Omental fat pad (tissue), 4 donors: Measurements from ENCODE around the gene STK25. TPM values are rescaled to one million over a fixed set of nuclear protein-coding genes. Genes with fewer than 3 reads are reported as not detected.

ENCODE experiments used
- ATAC-seq: fragments of 150-250 bp; one replicate; pipeline ENCODE4 v1.9.1; 2016; ENCODE audit warnings: mild to moderate bottlenecking, moderate library complexity; ENCODE audit not compliant: low FRiP score
- DNase-seq: peaks from one replicate; pipeline ENCODE4 v3.0.0-alpha.2; 2019; ENCODE audit warnings: low spot score
- total RNA-seq, 4 donors: library from RNA; depleted of rRNA; stranded (reverse); fragments of >200 nt; gene quantifications; one replicate each; pipeline ENCODE4 v1.1.0, GENCODE V29; 2016
- TF ChIP-seq, protein P1 (sequence below), 3 donors: fragments of 450-650 bp; IDR thresholded peaks; one replicate each; pipeline ENCODE4 v1.5.1; 2016 to 2017; ENCODE audit warnings: antibody characterized with exemption in 3 of 3, mild to moderate bottlenecking in 3 of 3, moderate library complexity in 2 of 3

Gene STK25
- total RNA-seq, 4 donors from 2014 or later: 103 to 175 (median 126) TPM

DNA sequence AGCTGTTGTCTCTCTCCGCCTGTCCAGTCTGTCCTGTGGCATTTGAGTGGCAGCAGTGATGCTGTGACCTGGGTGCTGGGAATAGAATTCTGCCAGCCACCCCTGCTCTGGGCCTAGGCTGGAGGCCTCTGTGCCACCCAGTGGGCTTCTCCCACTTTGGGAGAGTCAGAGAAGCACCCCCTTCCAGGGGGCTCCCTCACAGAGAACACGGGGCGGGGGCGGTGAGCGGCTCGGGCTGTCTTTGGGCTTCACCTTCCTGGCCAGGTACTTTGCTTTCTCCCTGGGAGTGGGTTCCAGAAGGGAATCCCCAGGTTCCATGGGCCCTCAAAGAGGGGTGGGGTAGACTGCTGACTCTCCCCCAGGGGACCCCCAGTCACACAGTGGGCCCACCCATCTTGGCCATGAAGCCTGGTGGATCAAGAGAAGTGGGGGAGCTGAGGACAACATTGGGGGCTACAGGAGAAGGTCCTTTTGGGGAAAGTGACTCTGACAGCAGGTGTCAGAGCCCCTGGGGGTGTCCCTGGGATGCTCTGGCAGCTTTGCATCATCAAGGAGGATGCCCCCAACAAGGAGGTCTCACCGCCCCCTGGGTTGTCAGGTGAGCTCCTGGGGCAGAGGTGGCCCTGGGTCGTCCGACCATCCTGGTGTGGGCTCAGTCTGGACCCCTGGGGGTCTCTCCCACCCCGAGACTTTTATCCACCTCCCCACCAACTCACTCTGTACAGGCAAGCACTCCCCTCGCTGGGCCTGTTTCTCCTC lies 31.4 kb upstream of the STK25 start:
- DNase-seq (no peak), ATAC-seq (no peak)
- TF ChIP-seq, protein P1, sequence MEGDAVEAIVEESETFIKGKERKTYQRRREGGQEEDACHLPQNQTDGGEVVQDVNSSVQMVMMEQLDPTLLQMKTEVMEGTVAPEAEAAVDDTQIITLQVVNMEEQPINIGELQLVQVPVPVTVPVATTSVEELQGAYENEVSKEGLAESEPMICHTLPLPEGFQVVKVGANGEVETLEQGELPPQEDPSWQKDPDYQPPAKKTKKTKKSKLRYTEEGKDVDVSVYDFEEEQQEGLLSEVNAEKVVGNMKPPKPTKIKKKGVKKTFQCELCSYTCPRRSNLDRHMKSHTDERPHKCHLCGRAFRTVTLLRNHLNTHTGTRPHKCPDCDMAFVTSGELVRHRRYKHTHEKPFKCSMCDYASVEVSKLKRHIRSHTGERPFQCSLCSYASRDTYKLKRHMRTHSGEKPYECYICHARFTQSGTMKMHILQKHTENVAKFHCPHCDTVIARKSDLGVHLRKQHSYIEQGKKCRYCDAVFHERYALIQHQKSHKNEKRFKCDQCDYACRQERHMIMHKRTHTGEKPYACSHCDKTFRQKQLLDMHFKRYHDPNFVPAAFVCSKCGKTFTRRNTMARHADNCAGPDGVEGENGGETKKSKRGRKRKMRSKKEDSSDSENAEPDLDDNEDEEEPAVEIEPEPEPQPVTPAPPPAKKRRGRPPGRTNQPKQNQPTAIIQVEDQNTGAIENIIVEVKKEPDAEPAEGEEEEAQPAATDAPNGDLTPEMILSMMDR (IDR thresholded peaks at IDR 0.05): no peak

DNA sequence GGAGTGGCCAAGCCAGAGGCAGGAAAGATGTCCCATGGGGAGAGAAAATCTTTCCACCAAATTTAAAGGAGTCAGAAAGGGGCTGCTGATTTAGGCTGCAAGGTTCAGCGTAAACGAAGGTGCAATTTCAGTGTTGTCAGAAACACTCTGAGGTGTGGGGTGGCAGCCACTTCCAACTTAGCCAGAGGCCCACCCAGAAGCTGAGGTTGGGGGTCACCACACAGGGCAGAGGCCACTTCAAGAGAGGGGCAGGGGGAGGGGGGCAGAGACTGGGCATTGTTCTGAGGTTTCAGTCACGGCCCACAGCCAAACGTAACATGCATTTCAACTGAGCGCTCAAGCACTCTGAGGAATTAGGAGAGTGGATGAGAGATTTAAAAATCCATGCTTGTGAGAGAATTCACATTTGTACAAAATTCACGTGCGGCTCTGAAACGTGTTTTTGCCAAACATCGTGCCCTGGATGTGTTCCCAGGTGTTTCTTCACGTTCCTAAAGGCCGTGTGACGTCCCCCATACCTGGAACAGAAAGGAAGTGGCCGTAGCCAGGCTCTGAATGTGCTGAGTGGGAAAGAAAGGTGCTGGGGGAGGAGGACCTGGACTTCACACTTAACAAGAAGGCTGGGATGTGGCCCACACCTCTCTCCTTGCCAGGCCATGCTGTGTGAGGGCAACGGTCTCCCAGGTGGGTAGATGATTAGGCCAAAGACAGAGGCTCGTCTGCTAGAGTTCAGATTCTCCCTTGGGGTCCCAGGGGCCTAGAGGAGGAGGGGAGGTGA lies 30.6 kb upstream of the STK25 start:
- ATAC-seq (no peak), DNase-seq (no peak)

DNA sequence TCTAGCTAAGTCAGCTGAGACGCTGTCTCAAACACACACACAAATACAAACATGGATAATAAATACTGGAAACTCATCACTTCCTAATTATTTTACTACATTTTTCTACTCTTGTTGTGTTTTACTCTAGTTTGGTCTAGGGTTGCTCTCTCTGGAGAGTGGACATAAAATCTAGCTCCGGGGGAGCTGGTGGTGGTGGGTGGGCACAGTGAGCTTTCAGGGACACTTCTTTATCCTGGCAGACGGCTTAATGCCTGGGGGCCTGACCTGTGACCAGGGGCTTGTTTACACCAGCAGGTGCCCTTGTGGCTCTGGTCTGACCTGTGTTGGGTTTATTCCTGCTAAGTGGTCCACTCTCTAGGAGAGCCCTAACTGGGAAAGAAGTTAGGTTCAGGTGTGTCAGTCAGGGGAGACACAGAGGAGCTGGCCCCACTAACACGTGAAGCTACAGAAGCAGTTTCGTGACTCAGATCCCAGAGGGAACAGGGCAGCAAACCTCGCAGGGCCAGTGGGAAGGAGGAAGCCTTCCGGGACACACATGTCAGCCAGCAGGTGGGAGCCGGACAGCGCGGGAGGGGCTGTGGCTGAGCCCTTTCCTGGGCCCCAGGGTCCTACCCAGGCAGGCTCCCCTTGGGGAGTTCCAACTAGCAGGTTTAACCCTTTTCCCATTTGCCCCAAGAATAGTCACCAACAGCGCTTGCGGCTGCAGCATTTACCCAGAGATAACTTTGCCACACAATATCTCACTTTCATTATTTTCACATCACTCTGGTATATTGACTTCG lies 27.7 kb upstream of the STK25 start:
- DNase-seq: no peak
- ATAC-seq: no peak
- TF ChIP-seq, protein P1 (IDR thresholded peaks at IDR 0.05): no peak

More for the DNA sequence above, 30.6 kb upstream of the STK25 start:
- TF ChIP-seq, protein P1 (IDR thresholded peaks at IDR 0.05): no peak

DNA sequence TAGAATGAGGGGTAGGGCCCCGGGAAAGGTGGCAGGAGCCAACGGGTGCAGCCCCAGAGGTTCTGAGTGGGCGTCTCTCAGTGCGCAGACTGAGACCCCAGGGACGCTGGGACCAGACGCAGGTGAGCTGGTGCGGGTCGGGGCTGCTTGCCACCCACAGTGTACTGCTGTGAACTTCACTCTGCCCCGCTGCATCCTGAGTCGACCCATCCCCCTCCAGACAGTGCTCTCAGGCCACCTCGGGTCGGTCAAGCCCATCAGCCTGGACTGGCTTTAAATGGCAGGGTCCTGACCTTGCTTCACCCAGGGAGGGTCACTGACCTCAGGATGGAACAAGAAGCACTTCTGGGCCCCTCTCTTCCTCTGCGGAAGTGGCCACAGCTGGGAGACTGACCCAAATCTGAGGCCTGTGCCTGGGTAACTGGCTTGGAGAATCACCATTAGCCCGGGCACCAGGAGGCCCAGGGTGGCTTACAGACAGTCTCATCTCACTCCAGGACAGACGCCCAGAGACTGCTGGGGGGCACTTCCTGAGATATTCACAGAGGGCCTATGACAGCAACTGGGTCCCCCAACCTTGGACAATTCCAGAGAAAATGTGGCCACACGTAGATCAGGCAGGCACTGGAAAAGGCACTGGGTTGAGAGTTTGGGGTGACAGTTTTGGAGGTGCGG lies 26.5 kb upstream of the STK25 start:
- no peak for DNase-seq
- TF ChIP-seq, protein P1 (IDR thresholded peaks at IDR 0.05): no peak
- ATAC-seq: no peak

DNA sequence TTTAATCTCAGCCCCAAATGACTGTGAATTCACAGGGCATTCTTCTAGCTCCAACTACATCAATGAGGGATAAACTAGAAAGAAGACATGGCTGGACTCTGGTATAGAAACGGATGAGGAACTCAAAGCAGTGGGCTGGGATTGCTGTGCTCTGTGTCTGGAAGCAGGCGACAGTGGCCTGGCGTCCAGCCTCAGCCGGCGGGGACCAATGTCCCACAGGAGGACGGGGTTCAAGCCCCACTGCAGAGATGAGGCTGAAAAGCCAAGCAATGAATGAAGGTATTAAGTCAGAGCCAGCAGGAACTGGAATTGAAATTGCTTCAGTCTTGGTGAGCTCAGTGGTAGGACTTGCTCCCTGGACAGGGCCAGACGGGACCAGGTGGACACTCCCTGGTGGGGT lies 25.9 kb upstream of the STK25 start:
- TF ChIP-seq, protein P1 (IDR thresholded peaks at IDR 0.05): no peak
- ATAC-seq: no peak

DNA sequence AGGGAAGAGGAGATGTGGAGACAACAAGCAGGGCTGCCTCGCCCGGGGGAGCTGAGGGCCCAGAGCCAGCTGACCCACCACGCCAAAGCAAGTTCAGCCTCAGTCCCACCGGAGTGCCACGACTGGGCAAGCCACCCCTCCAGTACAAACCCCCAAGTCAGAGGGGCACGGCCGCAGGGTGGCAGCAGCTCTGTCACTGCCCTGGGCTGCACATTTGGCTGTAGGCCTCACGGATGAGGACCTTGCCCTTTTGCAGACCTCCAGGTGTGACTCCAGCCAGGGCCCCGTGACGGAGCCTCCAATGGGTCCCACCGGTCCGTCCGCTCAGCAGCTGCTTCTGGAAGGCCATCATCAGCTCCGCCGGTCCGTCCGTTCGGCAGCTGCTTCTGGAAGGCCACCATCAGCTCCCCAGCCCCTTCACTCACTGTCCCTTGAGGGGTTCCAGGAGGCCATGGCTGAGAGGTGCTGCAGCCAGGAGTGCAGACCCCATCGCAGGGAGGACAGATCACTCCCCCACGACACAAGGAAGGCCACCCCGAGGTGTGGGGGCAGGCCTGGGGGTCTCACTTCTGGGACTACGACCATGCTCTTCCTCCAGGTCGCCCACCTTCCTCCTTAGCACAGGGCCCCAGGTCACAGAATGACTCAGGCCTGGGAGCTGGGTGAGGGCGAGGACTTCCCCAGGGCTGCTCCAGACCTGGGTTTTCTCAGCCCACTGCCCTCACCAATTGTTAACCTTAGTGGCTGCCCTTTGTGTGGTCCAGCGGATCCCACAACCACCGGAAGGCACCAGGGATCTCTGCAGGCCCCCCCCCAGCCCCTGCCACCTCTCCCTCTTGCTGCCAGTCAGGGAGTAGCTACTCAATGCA lies 24.6 kb upstream of the STK25 start:
- TF ChIP-seq, protein P1 (IDR thresholded peaks at IDR 0.05): no peak
- no peak for ATAC-seq
- no peak for DNase-seq

More for the DNA sequence above, 25.9 kb upstream of the STK25 start:
- DNase-seq: no peak
